NCI-H146 treated with DMSO at 0.1 percent for 48 hours (cell line): Measurements from ENCODE around the gene MYH4.

ENCODE experiments used
- DNase-seq: peaks from one replicate; lab custom pipeline; 2025; ENCODE audit not compliant: unreplicated experiment; lab: John Stamatoyannopoulos, UW

MYH4 gene

DNA sequence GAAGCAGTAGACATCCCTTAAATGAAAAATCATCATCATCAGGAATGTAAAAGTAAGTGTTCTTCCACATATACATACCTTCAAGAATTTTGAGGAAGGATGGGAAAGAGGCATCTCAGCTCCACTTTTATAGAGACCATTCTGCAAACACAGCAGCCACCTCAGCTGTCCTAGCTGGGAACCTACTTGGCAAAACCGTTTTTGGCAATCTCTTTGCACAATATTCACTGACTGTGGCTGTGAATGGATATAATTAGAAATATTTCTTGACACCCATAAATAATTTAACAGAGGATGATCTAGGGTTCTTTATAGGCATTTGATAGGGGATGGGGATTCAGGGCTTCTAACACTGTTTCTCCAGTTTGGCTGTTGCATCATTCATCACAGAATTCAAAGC is at the start of gene MYH4:
MYH4 (minus strand) TSS at position 101 of the 400 bp plus-strand sequence. CDS start 2,814 bp downstream, outside the sequence.
- no peak for DNase-seq

DNA sequence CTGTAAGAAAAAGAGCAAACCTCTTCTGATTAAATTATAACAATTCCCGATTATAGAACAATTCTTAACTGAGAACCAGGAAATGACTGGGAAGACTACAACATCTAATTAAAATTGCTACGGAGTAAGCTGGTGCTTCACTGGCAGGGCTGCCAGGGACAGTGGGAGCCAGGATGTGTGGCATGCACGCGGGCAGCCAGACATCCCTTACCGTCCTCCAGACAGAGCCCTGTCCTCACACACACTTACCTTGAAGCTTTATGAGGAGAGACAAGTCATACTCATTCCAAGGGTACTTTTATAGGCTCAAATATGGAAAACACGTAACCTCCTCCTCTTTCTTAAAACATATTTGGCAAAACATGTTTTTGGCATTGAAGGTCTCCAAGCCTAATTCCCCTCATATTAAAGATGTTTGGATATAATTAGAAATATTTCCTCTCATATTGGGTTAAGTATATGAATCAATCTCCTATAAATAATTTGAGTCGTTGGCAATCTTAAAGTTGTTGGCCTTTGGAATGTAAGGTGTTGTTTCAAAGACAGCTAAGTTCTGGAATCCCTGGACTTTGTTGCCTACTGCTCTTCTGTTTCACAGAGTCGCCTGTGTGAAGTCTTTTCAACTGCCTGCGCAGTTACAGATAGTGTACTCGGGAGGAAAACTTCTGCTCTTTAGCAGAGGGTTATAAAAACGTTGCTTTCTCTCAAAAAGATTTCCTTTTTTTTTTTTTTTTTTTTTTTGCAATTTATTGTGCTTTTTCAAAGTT is 49.1 kb upstream of the MYH4 start, which contains the start of gene MYH1:
MYH1 (minus strand) TSS at position 272 of the 767 bp plus-strand sequence. CDS start 1,900 bp downstream, outside the sequence.
- no peak for DNase-seq

DNA sequence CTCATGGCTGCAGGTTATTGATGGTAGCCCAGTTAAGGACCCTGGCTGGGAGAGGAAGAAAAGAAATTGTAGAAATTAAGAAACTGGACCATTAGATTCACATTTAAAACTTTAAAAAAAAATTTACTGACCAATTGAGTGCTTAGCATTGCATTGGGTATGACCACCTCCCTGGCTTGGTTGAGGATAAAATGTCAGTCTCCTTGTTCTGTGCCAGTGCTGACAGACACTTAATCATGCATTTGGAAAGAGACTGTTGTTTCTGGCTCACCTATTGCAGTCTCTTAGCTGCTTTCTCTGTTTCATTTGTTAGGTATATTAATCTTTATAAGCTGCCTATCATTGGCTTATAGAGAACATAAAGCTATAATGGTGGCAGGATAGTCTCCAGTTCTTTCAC is 47.3 kb upstream of the MYH4 start:
- no peak for DNase-seq

DNA sequence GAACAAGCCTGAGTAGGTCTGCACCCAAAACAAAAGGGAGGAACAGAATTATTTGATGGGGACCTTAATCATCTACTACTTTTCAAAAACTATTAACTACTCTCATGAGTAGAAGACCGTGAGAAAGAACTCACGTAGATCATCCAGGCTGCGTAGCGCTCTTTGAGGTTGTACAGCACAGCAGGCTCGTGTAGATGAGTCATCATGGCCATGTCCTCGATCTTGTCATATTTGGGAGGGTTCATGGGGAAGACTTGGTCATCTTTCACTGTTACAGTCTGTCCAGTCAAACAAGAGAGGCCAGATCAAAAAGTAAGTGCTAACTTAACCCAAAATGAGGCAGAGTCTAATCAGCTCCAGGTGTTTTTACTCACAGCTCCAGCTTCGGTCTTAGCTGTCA is 46.7 kb upstream of the MYH4 start:
- no peak for DNase-seq

DNA sequence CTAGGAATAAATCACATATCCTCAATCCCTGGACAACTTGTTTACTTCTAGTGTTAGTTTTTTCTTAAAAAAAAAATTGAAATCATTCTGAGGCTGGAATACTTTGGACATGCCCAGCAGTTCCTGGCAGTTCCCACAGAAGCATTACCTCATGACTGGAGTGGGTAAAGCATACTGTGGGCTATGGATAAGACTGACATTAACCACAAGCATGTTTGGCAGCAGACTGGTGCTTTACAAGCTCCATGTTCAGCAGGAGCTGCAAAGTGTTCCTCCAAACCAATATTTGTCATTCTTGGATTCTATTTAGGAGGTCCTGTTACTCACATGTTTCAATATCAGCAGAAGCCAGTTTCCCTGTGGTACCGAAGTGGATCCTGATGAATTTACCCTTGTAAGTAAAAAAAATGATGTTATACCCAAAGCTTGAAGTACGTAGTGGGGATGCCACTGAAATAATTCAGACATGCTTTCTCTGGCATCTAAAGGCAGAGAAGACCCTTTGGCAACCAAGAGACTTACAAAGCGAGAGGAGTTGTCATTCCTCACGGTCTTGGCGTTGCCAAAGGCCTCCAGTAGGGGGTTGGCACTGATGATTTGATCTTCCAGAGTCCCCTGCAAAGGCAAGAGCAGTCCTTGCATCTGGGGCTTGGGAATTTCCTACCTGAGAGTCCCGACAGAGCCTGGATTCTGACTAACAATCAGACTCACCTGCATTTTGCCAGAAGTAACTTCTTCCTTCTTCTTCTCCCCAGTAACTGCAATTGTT is 44.1 kb upstream of the MYH4 start:
- DNase-seq: no peak

DNA sequence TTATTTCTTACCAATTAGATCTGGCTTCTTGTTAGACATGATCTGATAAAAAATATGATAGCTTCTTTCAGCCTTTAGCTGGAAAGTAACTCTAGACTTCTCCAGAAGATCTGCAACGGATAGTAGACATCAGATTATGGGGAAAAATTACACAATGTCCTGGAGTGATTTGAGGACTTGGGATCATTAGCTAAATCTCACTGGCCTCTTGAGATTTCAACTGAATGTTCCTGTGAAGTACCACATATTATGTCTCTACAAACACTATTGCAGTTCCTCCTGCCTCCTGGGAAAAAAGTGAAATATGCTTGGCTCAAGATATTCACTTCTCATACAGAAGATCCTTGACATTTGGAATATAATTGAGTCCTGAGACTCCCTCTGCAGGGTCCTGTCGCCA is 43.5 kb upstream of the MYH4 start:
- DNase-seq: no peak

DNA sequence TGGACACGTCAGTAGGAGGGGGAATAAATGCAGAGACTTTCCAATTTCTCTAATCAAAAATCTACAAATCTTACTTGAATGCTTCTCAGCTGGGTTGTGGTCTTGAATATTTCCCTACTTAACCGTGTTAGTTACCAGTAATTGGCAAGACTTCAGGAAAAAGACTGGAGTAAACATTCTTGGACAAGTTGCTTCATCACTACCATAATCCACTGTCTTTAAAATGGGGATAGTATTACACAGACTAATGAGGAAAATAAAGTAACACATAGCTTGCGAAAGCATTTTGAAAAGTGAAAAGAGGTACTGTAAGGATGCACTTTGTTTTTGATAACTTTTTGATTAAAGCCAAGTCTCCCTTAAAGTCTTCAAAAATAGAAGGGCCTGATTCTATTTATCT is 30.6 kb upstream of the MYH4 start:
- no peak for DNase-seq

DNA sequence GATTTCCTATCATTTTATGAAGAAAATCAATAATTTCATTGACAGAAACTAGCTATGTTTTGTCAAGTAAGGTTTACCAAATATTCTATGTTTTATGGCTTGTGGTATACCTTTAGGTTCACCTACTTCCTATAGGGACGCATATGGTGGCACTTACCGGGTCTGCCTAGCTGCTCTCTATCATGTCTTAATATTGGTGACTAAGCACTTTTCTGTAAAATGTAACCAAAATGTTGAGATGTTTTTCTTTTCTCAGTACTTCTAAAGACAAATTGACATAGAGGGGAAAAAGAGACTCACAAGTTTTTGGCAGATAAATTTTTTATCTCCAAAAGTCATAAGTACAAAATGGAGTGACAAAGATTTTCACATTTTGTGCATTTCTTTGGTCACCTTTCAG is 22.6 kb upstream of the MYH4 start:
- DNase-seq: no peak

DNA sequence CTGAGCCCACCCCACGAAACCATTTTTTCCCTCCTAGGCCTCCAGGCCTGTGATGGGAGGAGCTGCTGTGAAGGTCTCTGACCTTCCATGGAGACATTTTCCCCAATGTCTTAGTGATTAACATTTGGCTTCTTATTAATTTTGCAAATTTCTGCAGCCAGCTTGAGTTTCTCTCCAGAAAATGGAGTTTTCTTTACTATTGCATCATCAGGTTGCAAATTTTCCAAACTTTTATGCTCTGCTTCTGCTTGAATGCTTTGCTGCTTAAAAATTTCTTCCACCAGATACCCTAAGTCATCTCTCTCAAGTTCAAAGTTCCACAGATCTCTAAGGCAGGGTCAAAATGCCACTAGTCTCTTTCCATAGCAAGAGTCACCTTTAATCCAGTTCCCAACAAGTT is 12.9 kb upstream of the MYH4 start:
- DNase-seq: no peak

DNA sequence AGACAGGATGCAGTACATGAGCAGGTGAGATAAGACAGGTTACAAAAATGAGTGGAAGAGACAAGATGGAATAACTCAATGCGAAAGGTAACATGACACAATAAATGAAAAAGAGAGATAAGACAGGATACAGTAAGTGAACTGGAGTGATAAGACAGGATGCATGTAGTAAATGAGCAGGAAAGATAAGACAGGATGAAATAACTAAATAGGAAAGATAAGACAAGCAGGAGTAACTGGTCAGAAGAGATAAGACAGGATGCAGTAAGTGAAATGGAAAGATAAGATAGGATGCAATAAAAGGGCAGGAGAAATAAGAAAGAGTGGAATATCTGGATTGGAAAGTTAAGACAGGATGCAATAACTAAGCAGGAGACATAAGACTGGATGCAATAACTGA is 8.3 kb upstream of the MYH4 start:
- no peak for DNase-seq

DNA sequence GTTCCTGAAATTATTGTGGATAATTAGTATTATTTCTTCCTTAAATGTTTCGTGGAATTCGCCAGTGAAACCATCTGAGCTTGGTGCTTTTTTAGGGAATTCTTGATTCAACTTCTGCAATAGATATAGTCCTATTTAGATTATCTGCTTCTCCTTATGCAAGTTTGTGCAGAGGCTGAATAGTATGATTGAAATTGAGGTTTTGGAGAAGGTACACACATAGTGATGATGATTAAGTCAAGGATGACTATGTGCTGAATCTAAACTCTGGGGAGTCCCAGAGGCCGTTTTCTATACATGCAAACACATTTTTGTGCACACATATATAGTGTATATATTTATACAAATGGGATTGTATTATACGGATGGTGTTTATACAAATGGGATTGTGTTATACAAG is 5.2 kb upstream of the MYH4 start:
- no peak for DNase-seq

DNA sequence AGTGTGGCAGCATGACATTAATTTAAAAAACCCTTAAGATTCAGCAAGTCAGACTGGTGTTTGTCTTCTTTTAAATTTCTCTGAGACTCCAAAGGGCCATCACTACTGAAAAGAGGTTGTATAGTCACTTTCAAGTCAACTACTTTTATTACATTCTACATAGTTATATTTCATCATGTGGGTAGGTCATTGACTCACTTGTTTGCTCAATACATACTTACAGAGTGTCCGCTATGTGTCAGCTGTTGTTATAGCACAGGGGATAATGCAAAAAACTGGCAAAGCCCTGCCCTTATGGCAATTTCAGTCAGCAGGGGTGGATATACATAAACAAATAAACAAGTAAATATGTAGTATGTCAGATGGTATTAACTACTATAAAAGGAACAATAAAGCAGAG is 2.5 kb upstream of the MYH4 start:
- no peak for DNase-seq

DNA sequence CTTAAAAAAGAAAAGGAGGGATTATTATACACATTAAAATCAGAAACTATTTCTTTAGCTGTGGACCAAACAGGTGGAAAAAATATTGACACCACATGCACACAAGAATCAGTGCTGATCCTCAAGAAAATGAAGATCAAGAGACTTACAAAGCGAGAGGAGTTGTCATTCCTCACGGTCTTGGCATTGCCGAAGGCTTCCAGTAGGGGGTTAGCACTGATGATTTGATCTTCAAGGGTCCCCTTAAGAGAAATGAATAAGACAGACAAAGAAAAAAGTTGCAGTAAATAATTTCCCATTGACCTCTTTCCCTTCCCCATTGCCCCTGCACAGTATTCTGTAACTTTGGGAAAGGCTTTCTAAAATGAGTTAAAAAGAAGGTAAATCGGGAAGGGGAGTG is 6.0 kb downstream of the MYH4 start:
- no peak for DNase-seq

DNA sequence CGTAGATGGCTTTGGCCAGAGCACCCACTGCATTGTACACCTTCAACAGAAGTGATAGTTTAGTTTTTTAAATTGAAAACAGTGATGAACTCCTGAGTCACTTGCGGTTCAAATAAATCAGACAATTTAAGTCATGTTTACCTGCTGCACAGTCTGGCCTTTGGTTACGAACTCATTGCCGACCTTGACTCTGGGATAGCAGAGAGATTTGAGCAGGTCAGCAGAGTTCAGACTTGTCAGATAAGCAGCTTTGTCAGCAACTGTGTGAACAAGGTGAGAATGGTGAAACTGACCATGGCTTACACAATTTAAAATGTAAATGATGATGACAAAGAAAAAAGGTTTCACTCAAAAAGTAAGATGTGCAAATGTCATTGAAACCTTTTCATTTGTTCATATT is 9.3 kb downstream of the MYH4 start:
- no peak for DNase-seq

DNA sequence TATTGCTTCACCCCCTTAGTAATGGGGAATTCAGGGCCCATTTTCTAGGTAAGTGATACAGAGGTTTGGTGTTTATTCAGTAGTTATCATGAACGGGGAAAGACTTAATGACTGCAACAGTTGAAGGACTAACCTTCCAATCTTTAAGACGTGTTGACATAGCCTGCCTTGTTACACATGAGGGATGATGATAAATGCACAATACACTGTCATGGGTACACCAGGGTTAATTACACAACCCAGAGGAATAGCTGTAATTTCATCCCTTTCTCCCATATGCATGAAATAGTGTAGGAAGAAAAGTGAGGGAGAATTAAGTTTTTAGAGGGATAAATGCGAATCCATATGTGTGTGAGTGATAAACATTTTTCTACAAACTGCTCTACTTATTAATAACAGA is 10.7 kb downstream of the MYH4 start:
- DNase-seq: no peak

DNA sequence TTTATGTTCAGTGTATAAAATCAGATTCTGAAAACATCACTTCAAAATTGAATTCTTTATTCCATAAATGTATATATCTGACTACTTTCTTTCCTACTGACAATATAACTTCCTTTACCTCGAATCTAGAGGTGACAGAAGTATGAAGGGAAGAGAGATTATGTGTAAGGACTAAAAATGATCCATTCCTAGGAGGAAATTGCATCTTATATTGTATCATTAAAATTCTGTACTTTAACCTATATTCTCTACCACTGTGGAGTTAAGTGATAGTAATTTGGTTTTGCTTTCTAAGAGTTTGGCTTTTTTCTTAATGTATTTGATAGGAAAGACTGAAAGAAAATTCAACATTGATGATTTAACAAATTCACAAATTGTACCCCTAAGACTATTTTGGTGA is 11.4 kb downstream of the MYH4 start:
- DNase-seq: no peak

DNA sequence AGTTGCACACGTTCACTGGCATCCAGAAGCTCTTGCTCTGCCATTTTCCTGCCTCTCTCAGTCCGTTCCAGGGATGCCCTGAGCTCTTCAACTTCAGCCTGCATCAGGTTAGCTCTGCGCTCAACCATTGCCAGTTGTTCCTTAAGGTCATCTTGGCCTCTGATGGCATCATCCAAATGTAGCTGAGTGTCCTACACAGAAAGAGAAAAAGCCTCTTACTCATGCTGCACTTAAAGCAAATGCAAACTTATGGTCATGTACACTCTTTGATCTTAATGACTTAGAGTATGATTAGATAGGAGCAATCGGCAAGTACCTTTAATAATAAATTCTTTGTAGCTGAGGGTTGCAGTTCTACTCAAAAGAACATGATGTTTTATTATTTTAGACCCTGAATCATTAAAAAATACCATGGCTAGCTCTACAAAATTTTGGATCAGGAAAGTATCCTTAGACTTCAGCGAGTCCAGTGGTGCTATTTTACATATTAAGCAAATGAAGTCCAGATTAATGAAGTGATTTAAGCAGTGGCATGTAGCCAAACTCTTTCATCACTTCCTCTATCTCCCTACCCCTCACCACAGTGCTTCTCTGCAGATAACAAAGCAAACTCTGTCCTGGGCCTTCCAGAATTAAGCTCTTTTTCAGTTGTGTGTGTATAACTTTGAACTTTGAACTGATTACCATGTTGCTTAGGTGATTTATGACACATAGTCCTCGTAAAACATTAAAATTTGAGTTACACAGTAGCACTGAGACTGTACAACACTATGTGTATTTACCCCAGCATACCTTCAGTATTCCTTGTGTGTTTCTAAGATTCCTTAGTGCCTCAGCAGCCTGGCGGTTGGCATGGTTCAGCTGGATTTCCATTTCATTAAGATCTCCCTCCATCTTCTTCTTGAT is 22.1 kb downstream of the MYH4 start:
- DNase-seq: no peak

DNA sequence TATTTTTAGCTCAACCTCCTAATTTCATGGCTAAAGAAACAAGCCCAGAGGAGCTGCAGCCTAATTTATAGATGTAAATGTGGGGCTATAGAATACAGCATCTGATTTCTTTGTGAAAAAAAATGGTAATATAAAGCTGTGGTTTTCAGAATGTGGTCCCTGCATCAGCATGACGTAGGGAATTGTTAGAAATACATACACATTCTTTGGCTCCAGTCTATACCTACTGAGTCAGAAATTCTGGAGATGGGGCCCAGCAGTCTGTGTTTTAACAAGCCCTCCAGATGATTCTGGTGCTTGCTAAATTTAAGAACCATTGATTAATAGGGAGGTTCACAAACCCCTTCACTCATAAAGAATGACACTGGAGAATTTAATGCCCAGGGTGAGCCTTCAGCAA is 29.5 kb downstream of the MYH4 start:
- no peak for DNase-seq

DNA sequence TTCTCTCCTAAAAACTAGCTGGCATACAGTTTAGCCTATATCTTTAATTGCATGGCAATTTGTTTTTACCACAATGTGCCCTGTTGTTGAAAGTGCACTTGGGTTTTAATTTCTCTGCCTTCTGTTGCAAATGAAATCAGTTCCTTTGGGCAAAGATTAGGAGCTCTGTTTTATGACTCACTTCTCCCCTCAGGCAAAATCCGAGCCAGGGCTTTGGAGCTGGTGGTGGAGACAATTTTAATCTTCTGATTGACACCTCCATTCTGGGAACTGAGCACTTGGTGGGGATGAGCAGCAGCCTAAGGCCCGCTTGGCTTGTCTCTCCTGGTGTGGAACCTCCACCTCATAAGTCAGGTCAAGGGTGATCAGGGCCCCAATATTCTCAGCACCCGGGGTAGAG is 34.3 kb downstream of the MYH4 start:
- no peak for DNase-seq

DNA sequence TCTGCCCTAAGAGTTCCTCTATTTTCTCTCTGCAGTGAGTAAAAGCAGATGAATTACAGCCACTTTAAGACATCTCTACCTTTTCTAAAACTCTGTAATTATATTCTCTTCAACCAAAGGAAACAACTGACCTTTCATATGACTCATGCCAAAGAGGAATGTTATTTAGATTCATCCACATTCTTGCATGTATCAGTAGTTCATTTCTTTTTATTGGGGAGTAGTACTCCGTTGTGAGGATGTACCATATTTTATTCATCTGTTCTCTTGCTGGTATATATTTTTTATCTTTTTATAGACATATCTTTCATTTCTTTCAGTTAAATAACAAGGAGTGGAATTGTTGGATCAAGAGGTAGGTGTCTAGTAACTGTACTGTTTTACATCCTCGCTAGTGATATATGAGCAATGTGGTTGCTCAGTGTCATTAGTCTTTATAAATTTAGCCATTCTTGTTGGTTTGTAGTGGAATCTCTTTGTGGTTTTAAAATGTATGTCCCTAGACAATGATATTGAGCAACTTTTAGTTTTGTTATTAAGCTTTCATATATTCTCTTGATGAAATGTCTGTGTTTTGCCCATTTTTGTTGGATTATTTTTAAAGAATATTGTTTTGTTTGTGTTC is 39.8 kb downstream of the MYH4 start:
- DNase-seq: no peak

DNA sequence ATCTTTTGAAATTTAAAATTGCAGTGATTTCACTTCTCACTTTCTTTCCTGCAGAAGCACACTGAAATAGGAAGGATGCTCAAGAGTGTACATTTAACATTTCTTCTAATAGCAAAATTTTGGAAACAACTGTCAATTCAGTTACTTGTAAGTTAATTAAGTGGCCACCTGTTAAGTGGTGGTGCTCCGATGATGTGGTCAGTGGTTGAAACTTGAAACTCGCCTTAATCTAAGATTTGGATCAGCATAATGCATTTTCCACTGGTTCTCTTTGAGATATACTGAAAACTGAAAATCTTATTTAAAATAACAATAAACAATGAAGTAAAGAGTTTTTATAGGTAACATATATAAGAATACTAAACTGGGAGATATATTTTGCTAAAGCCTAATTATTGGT is 40.6 kb downstream of the MYH4 start:
- DNase-seq: no peak
